Measurements from ENCODE around the gene ZC3H11A. TPM values are rescaled to one million over a fixed set of nuclear protein-coding genes. Genes with fewer than 3 reads are reported as not detected.

The ZC3H11A gene
- total and polyA plus RNA-seq, 2 of the 4 experiments (the other 2 are of a cell fraction): 52.1 to 66.5 TPM

DNA sequence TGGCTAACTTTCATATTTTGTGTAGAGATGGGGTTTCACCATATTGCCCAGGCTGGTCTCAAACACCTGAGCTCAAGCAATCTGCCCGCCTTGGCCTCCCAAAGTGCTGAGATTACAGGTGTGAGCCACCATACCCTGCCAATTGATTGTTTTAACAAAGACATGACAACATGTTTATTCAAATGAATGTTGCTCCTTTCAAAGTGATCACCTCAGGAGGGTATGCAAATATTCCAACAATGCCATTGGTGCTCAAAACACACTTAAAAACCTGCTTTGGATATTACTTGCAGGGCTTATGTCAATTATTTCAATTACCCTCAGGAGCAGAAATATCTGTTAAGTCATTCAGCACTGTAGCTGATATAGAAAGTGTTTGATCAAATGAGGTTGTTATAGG, 22.6 kb upstream of the ZC3H11A start:
- CTCF ChIA-PET: no interaction called here

More for the DNA sequence above, 22.6 kb upstream of the ZC3H11A start:
- Histone ChIP-seq H4K91ac (ENCODE audit: insufficient read depth, low read depth, low read length) (no peak overlapping the region), H4K8ac (ENCODE audit: low read depth in 2 of 2, low read length in 2 of 2) (no peak overlapping the region), H3K56ac (ENCODE audit: extremely low read depth, insufficient read depth, low read length) (no peak overlapping the region), H3K18ac (ENCODE audit: low read depth, low read length) (no peak overlapping the region), H2BK120ac (ENCODE audit: low read depth, low read length) (no peak overlapping the region), H4K5ac (ENCODE audit: low read depth, low read length) (no peak overlapping the region), H2BK5ac (ENCODE audit: low read depth, low read length, poor library complexity, severe bottlenecking) (no peak overlapping the region), H3K14ac (replicated peaks; ENCODE audit: low read depth, low read length) (no peak overlapping the region), H3K79me1 (ENCODE audit: low read depth in 1 of 2, low read length in 2 of 2) (no peaks in the 10 kb centered on the region; a peak in 1 of 4 replicates), H2AK5ac (ENCODE audit: low read depth, low read length) (no peak overlapping the region), H3K23ac (ENCODE audit: low read depth, low read length) (no peak overlapping the region), H3K4me2 (ENCODE audit: low read depth, low read length) (no peak overlapping the region), H3K9me1 (ENCODE audit: insufficient read depth, low read length) (peaks cover 4% of the 10 kb centered on the region; the same call in 1 of the 2 replicates), H3K4me1 (ENCODE audit: control insufficient read depth, insufficient read depth, low read length) (peaks cover 2% of the 10 kb centered on the region), H3K36me3 (ENCODE audit: control insufficient read depth, insufficient read depth, low read length) (no peaks in the 10 kb centered on the region), H2AK9ac (replicated peaks; ENCODE audit: low read depth, low read length, poor library complexity) (no peak overlapping the region), H3K9ac (ENCODE audit: low read depth, low read length) (no peak overlapping the region), H2BK20ac (ENCODE audit: low read depth, low read length) (no peak overlapping the region), H3K27me3 (ENCODE audit: control insufficient read depth, insufficient read depth, low read length) (peaks cover 12% of the 10 kb centered on the region), H3K9me3 (ENCODE audit: control insufficient read depth, insufficient read depth, low read length) (no peaks in the 10 kb centered on the region), H3K4ac (ENCODE audit: low read depth, low read length) (no peak overlapping the region), H3K27ac (ENCODE audit: insufficient read depth, low read length) (no peak overlapping the region), H3K4me3 (ENCODE audit: insufficient read depth, low read depth, low read length) (no peak overlapping the region), H4K20me1 (ENCODE audit: insufficient read depth, low read length) (no peaks in the 10 kb centered on the region), H2AFZ (replicated peaks; ENCODE audit: low read length, poor library complexity) (no peak overlapping the region), H2BK15ac (ENCODE audit: low read depth, low read length) (no peak overlapping the region)
- in situ Hi-C loops (cut with MboI; ENCODE audit: low sequenced_read_pairs) (no loop called here), intact Hi-C loops (cut with micrococcal nuclease) (no loop called here), dilution Hi-C loops (cut with HindIII; ENCODE audit: low sequenced_read_pairs, unreplicated experiment) (no loop called here)
- POLR2A ChIA-PET (ENCODE audit: unreplicated experiment): no interaction called here
- no CpG with 5 or more reads among the region's 1 CpG for WGBS, 2 experiments (ENCODE audit: extremely low coverage in 2 of 2, insufficient read length in 1 of 2)
- DNase-seq: no peak
- BruUV-seq (replicated peaks): no TSS peak
- no peak for ATAC-seq (ENCODE audit: low read depth)
- TF ChIP-seq MAFK (IDR thresholded peaks at IDR 0.05; ENCODE audit: low read depth, low read length) (no peak), CEBPB (IDR thresholded peaks at IDR 0.05; ENCODE audit: low read depth, low read length) (no peak), RCOR1 (IDR thresholded peaks at IDR 0.05; ENCODE audit: insufficient replicate concordance, low read length) (no peak), MAZ (IDR thresholded peaks at IDR 0.05; ENCODE audit: borderline replicate concordance, low read depth, low read length) (no peak), MXI1 (IDR thresholded peaks at IDR 0.05; ENCODE audit: borderline replicate concordance, low read depth, low read length) (no peak), SMC3 (IDR thresholded peaks at IDR 0.05; ENCODE audit: low read depth, low read length) (no peak)
